ENCODE data around the gene BICRA. TPM values are rescaled to one million over a fixed set of nuclear protein-coding genes. Genes with fewer than 3 reads are reported as not detected.
A peak's percentile ranks its signal among the peaks of the same experiment; 100 is the strongest.

Gene BICRA
- total and polyA plus RNA-seq, 2 of the 8 experiments (the other 6 are each of a cell fraction or from before 2014, with no cell fraction given) = 1.5 to 29.2 TPM

DNA sequence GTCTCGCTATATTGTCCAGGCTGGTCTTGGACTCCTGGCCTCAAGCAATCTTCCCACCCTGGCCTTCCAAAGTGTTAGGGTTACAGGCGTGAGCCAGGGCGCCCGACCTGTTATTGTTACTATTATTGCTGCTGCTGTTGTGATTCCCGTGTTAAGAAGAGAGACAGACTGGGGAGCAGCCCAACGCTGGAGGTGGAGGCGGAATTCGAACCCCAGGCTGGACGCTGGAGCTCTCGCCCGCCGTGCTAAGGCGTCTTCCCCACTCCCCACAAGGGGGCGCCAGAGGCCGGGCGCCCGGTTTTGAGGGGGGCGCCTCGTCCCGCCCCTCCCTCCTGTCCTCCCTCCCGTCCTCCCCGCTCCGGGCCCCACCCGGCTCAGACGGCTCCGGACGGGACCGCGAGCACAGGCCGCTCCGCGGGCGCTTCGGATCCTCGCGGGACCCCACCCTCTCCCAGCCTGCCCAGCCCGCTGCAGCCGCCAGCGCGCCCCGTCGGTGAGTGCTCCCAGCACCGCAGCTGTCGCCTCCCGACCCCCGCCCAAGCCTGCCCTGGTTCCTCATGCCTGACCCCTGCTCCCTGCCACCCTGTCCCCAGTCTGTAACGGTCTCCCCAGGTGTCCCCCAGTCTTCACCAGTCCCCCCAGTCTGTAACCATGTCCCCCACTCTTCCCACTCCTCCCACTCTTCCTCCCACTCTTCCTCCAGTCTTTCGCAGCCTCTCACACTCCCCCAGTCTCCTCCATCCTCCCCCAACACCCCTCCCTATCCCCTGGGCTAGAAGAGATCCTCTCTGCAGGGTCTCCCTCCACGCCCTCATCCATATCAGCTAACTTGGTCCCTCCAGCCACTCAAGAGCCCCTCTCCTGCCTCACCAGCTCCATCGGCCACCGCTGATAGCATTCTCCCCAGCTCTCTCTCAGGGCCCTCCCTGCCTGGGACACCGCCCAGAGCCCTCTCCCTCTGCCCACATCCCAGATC is 104.4 kb downstream of the BICRA start, which contains the start of gene EHD2:
EHD2 (plus strand) TSS at position 377 of the 976 bp plus-strand sequence. CDS start 3,191 bp downstream, outside the sequence.
- no peak within 1 kb of the TSS for H3K23ac ChIP-seq (ENCODE audit: insufficient read length)
- H4K8ac ChIP-seq (ENCODE audit: extremely low read depth, insufficient read depth, low read length) = no peak within 1 kb of the TSS
- no peaks in the 10 kb centered on the region for H3K4me1 ChIP-seq (replicated peaks in 1 of 4; ENCODE audit: control insufficient read depth in 3 of 4, insufficient read depth in 4 of 4, low read length in 3 of 4)
- H2BK5ac ChIP-seq (ENCODE audit: low read depth, low read length) = no peak within 1 kb of the TSS
- H2BK120ac ChIP-seq (replicated peaks; ENCODE audit: low read depth, low read length) = no peak within 1 kb of the TSS
- no peak within 1 kb of the TSS for H3K14ac ChIP-seq (ENCODE audit: insufficient read length)
- no peak within 1 kb of the TSS for H2BK12ac ChIP-seq (ENCODE audit: low read depth, low read length)
- no peak within 1 kb of the TSS for H2BK20ac ChIP-seq (ENCODE audit: low read length)
- peak within 1 kb of the TSS; percentile 38 to 63; a peak in 3 of 4 replicates for H3K4me2 ChIP-seq (ENCODE audit: insufficient read depth in 1 of 2, low read depth in 2 of 2, low read length in 2 of 2)
- no peaks in the 10 kb centered on the region for H3K36me3 ChIP-seq (ENCODE audit: control insufficient read depth in 2 of 4, insufficient read depth in 4 of 4, low read length in 3 of 4)
- 32% methylated on average over 18 of the region's 52 CpGs; no CpG with 5 or more reads in 1 of the 2 experiments for WGBS, 2 experiments (ENCODE audit: extremely low coverage in 1 of 2, insufficient coverage in 1 of 2, insufficient read length in 1 of 2, insufficient replicate concordance in 2 of 2, low coverage in 1 of 2, low lambda C conversion rate in 2 of 2, missing lambda C conversion rate in 1 of 2)
- FAIRE-seq (no peak), DNase-seq (ENCODE audit: low read depth in 1 of 2, low spot score in 2 of 2) (peak in 1 of 2 experiments; percentile 89)
- H3K56ac ChIP-seq (replicated peaks; ENCODE audit: insufficient read length, low read depth, low read length) = no peak within 1 kb of the TSS
- POLR2A ChIA-PET (ENCODE audit: partially characterized antibody) = interaction anchor here (0.8 to 2.7 kb wide), 9 partner anchors 9 to 89 kb away, joined by 3 to 15 read pairs (median 4); partner anchors contain the start of gene NOP53
- H3K4ac ChIP-seq (replicated peaks; ENCODE audit: insufficient read length, low read depth, low read length) = no peak within 1 kb of the TSS
- H3K27me3 ChIP-seq (replicated peaks in 1 of 4; ENCODE audit: control insufficient read depth in 3 of 4, extremely low read depth in 1 of 4, insufficient read depth in 3 of 4, low read length in 3 of 4) = no peaks in the 10 kb centered on the region
- H3K9ac ChIP-seq (replicated peaks in 1 of 4; ENCODE audit: extremely low read depth in 1 of 4, low read depth in 3 of 4, low read length in 3 of 4) = no peak within 1 kb of the TSS
- no peak within 1 kb of the TSS for H2AK5ac ChIP-seq (ENCODE audit: low read depth, low read length)
- H3K27ac ChIP-seq (ENCODE audit: low read depth, low read length) = no peak within 1 kb of the TSS
- CTCF ChIA-PET (ENCODE audit: partially characterized antibody) = interaction anchor here (0.5 to 24.9 kb wide), 39 partner anchors 10 to 1999 kb away, joined by 3 to 436 read pairs (median 4); partner anchors contain the start of genes KPTN and NOP53
- no peak within 1 kb of the TSS for H2AFZ ChIP-seq (ENCODE audit: low read length)
- H2BK15ac ChIP-seq (ENCODE audit: low read length) = peak within 1 kb of the TSS; percentile 92; the same call in 1 of the 2 replicates
- peaks cover 5% of the 10 kb centered on the region; the same call in 1 of the 2 replicates for H3K23me2 ChIP-seq (ENCODE audit: low read depth, low read length)
- peaks cover 3% of the 10 kb centered on the region in 2 experiments; a peak in 1 of 4 replicates for H3K9me3 ChIP-seq (ENCODE audit: insufficient read depth in 2 of 2, low read depth in 1 of 2, low read length in 1 of 2)
- no peak within 1 kb of the TSS for H4K5ac ChIP-seq (ENCODE audit: insufficient read length, low read depth, low read length)
- no peaks in the 10 kb centered on the region for H3K79me2 ChIP-seq (ENCODE audit: control insufficient read depth in 1 of 2, insufficient read depth in 2 of 2, low read length in 2 of 2)
- H3K18ac ChIP-seq (ENCODE audit: extremely low read depth, low read length) = peak within 1 kb of the TSS; percentile 19; the same call in 1 of the 2 replicates
- H3K79me1 ChIP-seq (ENCODE audit: low read depth, low read length) = no peaks in the 10 kb centered on the region
- peak within 1 kb of the TSS; percentile 47 to 66 (median 56) for H3K4me3 ChIP-seq (ENCODE audit: extremely low read depth in 1 of 4, insufficient read depth in 2 of 4, low read depth in 3 of 4, low read length in 4 of 4)
- H4K91ac ChIP-seq (replicated peaks; ENCODE audit: insufficient read length, low read length) = peak within 1 kb of the TSS; percentile 18
- no peaks in the 10 kb centered on the region for H4K20me1 ChIP-seq (replicated peaks in 1 of 2; ENCODE audit: control insufficient read depth in 1 of 2, insufficient read depth in 2 of 2, low read length in 2 of 2)
- TF ChIP-seq KDM4A (IDR thresholded peaks at IDR 0.05; ENCODE audit: low read depth, low read length, severe bottlenecking) (peak; percentile 93), SP1 (IDR thresholded peaks at IDR 0.05; ENCODE audit: low read depth, low read length) (no peak), GTF2F1 (IDR thresholded peaks at IDR 0.05; ENCODE audit: borderline replicate concordance, low read depth, low read length) (no peak), SP4 (IDR thresholded peaks at IDR 0.05; ENCODE audit: low read length) (no peak), POLR2A (IDR thresholded peaks at IDR 0.05; ENCODE audit: control extremely low read depth in 1 of 2, low read depth in 2 of 2, low read length in 2 of 2) (no peak), RNF2 (IDR thresholded peaks at IDR 0.05; ENCODE audit: borderline replicate concordance, low read depth, low read length, missing control alignments, poor library complexity, severe bottlenecking) (no peak), SIN3A (conservative IDR thresholded peaks at IDR 0.05 in 1 of 2, IDR thresholded peaks at IDR 0.05 in 1 of 2; ENCODE audit: low read depth in 1 of 2, low read length in 2 of 2) (0 out of 4 replicates have a peak, but pooled peaks of 1 of the 2 experiments have one; percentile 36), CBX5 (IDR thresholded peaks at IDR 0.05; ENCODE audit: low read depth, low read length) (no peak), POU5F1 (IDR thresholded peaks at IDR 0.05; ENCODE audit: low read depth, low read length) (no peak)
- TF ChIP-seq, protein P1, sequence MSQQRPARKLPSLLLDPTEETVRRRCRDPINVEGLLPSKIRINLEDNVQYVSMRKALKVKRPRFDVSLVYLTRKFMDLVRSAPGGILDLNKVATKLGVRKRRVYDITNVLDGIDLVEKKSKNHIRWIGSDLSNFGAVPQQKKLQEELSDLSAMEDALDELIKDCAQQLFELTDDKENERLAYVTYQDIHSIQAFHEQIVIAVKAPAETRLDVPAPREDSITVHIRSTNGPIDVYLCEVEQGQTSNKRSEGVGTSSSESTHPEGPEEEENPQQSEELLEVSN (IDR thresholded peaks at IDR 0.05) = no peak

Measured in H1 (cell line).